KOPT-K1 (cell line): Measurements from ENCODE around the gene SMS.

Experiments used
- H3K27ac ChIP-seq: fragments of 200-600 bp; sonication (generic); 2 replicates; pipeline ENCODE4 v1.5.1; 2016; ENCODE audit warnings: antibody characterized with exemption, mild to moderate bottlenecking, low read depth, low read length; ENCODE audit not compliant: poor library complexity, severe bottlenecking
- H3K36me3 ChIP-seq: fragments of 200-600 bp; sonication (generic); 2 replicates; pipeline ENCODE4 v1.5.1; 2017; ENCODE audit warnings: antibody characterized with exemption, mild to moderate bottlenecking, low read length, moderate library complexity; ENCODE audit not compliant: insufficient read depth
- H3K9me3 ChIP-seq: fragments of 200-600 bp; sonication (generic); 2 replicates; pipeline ENCODE4 v1.5.1; 2017; ENCODE audit warnings: antibody characterized with exemption, low read length, mild to moderate bottlenecking; ENCODE audit not compliant: insufficient read depth, poor library complexity, severe bottlenecking

The SMS gene

DNA sequence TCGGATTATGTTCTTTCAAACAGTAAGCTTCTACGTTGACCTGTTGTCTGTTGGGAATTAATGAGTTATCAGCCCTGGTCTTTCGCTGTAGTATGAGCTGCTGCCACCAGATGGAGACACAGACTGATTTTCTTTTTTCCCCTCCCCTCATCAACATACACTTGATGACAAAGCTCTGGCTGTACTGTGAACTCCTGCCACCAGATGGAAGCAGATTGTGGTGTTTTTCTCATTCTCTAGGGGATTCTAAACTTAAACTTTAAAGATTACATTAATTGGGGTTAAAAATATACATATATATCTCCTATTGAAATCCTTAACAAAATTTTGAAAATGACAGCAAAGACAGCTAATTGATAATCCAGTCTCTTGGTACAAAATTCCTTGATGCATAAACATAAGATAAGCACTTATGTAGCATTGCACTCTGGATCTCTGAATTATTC lies 44.8 kb downstream of the SMS start:
- no peaks in the 10 kb centered on the region for H3K9me3 ChIP-seq
- peaks cover 60% of the 10 kb centered on the region for H3K36me3 ChIP-seq
- no peak overlapping the region for H3K27ac ChIP-seq

DNA sequence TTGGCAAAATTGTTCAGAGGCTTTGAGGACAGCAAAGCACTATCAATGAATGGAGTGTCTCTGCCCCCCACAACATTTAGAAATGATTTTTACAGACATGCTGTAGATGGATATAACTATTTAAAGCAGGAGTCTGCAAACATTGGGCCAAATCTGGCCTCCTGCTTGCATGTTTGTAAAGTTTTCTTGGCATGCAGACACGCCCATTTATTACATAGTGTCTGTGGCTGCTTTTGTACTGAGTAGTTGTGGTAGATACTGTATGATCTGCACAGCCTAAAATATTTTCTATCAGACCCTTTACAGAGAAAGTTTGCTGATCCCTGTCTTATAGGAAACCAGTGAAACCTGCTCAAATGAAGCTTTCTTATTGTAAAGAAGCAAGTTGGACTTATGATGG lies 46.1 kb downstream of the SMS start:
- H3K27ac ChIP-seq, result no peak overlapping the region
- H3K9me3 ChIP-seq, result no peaks in the 10 kb centered on the region
- H3K36me3 ChIP-seq, result peaks cover 66% of the 10 kb centered on the region

DNA sequence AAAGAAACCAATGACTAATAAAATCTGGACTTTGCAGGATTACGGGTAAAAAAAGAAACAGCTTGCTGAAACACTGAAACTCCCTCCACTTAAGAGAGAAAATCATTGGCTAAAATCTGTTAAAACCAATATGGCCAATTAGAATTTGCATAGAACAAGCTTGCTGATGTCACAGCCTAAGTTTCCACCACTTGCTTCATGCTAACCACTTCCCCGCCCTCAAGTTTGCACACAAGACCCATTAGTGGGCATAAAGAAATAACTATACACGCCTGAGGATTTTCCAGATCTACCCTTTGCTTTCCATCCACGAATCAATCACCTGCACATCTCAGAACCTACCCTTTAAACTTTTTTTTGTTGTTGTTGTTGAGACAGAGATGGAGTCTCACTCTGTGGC lies 48.9 kb downstream of the SMS start:
- Histone ChIP-seq H3K36me3 (peaks cover 85% of the 10 kb centered on the region), H3K9me3 (no peaks in the 10 kb centered on the region), H3K27ac (no peak overlapping the region)

DNA sequence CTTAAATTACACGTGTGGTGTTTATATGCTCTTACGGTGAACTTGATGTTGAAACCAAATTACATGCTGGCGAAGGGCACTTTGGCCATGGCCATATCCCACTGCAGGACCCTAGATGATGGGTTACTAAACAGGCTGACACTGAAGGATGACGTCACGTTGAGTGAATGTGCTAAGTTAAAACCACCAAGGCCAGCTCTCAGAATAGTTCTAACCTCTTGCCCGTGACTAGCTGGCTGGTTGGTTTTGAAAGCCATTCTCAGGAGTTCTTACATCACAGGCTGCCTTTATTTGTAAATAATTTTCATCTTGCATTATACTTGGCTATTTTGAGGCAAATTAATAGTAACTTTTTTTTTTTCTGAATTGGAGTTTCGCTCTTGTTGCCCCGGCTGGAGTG lies 50.3 kb downstream of the SMS start:
- Histone ChIP-seq H3K9me3 (no peaks in the 10 kb centered on the region), H3K27ac (no peak overlapping the region), H3K36me3 (peaks cover 72% of the 10 kb centered on the region)

DNA sequence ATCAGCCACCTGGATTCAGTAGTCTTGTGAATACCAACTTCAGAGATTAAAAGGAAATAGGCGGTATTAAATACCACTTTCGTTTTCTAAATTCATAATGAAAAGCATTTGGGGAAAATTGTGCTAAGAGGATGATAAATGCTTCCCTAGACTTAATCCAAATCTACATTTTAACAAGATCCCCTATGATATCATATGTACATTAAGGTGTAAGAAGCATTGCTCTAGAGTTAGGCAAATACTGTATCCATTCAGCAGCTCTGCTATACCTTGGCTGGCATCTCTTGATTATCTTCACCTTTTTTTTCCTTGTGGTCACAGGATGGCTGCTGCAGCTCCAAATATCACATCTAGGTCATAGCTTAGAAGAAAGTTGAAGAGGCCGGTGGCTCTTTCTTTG lies 51.0 kb downstream of the SMS start:
- Histone ChIP-seq H3K9me3 (no peaks in the 10 kb centered on the region), H3K27ac (no peak overlapping the region), H3K36me3 (peaks cover 67% of the 10 kb centered on the region)

DNA sequence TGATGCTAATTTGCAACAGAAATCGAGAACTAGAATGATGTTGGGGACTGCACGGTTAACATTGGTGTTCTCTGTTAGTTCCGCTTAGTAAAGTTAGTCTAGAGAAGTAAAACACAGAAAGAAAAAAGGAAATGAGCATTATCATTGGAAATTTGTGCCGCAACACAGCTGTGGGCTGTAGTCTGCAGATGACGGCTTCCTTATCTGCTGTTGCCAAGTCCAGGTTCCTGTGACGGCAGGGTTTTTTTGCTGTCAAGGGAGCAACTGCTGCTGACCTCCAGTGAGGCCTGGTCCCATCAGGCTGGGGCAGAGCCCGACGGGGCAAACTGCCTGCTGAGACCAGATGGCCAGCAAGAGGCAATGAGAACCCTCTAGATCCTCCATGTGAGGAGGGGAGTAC lies 52.8 kb downstream of the SMS start:
- Histone ChIP-seq H3K36me3 (peaks cover 52% of the 10 kb centered on the region), H3K27ac (no peak overlapping the region), H3K9me3 (no peaks in the 10 kb centered on the region)

DNA sequence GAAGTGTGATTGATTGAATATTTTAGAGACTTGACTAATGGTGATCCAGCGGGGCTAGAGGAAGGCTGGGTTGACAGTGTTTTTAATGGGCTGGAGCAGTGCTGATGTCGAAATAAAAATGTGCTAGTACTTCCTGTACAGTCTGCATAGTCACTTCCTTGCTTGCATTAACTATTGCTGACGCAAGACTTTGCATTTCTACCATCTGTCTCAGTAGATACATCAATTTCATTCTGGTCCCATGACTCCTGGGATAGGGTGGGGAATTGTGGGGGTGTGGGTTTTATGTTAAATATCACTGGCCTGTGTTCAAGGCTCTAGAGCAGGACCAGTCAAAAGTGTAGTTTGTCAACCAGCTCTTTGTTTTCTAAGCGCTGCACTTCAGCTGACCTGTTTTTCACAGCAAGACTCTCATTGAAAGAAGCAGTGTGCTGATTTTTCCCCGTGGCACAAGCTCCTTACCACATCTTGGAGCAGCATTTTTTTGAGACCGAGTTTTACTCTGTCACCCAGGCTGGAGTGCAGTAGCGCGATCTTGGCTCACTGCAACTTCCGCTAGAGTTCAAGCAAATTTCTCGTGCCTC lies 56.5 kb downstream of the SMS start:
- Histone ChIP-seq H3K9me3 (no peaks in the 10 kb centered on the region), H3K27ac (no peak overlapping the region), H3K36me3 (peaks cover 21% of the 10 kb centered on the region)

DNA sequence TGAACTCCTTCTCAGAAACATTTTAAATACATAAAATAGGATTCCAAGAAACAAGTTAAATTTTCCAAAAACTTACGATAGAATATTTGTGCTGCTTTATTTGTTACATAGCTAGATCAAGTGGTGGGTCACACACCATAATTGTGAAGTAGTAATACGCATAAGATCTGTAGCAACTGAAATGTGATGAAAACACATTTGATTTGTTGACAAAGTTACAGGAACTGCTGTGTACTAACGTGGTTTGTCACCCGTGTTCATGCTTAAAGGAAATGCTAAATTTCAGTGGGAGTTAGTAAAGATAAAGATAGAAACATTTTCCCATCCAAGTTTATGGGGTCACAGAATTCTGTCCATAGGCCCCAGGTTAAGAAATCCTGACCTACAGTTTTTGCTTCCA lies 57.5 kb downstream of the SMS start:
- no peaks in the 10 kb centered on the region for H3K9me3 ChIP-seq
- peaks cover 11% of the 10 kb centered on the region; the same call in 1 of the 2 replicates for H3K36me3 ChIP-seq
- H3K27ac ChIP-seq, result no peak overlapping the region

DNA sequence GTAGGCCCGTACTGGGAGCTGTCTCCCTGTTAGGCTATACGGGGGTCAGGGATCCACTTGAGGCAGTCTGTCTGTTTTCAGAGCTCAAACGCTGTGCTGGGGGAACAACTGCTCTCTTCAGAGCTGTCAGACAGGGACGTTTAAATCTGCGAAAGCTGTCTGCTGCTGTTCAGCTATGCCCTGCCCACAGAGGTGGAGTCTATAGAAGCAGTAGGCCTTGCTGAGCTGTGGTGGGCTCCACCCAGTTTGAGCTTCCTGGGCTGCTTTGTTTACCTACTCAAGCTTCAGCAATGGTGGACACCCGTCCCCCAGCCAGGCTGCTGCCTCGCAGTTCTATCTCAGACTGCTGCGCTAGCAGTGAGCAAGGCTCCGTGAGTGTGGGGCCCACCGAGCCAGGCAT lies 64.4 kb downstream of the SMS start:
- H3K36me3 ChIP-seq, result peaks cover 16% of the 10 kb centered on the region; the same call in 1 of the 2 replicates
- H3K9me3 ChIP-seq, result no peaks in the 10 kb centered on the region
- no peak overlapping the region for H3K27ac ChIP-seq

DNA sequence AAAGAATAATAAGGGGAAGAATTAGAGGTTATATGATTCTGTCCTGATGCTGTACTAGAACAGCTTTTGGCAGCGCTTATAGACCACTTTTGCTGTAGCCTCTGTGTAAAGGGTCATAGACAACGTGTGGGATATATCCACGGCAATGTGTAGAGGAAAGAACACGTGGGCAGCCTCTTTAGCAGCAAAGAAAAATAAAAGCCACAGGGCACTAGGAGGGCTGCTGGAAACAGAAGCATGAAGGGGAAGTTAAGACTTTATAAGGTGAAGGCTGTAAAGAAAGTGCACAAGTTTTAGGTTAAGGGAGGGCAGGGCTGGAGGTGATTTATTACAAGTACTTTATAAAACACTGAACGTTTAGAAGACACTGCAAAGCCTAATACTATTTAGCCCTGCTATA lies 71.5 kb downstream of the SMS start:
- Histone ChIP-seq H3K27ac (no peak overlapping the region), H3K9me3 (no peaks in the 10 kb centered on the region), H3K36me3 (no peaks in the 10 kb centered on the region; the same call in 1 of the 2 replicates)

DNA sequence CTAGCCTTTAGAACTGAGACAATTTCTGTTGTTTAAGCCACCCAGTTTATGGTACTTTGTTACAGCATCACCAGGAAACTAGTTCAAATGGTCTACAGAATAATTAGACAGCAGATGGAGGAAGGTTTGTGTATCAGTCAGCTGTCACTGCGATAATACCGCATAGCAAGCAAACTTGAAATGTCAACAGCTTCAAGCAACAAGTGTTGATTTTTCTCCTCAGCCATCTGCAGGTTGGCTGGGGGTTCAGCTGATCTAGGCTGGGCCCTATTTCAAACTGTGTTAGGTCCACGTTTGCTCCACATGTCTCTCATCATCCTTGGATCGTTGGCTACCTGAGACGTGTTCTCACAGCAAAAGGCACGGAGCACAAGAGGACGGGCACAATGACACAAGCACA lies 72.4 kb downstream of the SMS start:
- H3K36me3 ChIP-seq, result no peaks in the 10 kb centered on the region
- no peaks in the 10 kb centered on the region for H3K9me3 ChIP-seq
- H3K27ac ChIP-seq, result no peak overlapping the region

DNA sequence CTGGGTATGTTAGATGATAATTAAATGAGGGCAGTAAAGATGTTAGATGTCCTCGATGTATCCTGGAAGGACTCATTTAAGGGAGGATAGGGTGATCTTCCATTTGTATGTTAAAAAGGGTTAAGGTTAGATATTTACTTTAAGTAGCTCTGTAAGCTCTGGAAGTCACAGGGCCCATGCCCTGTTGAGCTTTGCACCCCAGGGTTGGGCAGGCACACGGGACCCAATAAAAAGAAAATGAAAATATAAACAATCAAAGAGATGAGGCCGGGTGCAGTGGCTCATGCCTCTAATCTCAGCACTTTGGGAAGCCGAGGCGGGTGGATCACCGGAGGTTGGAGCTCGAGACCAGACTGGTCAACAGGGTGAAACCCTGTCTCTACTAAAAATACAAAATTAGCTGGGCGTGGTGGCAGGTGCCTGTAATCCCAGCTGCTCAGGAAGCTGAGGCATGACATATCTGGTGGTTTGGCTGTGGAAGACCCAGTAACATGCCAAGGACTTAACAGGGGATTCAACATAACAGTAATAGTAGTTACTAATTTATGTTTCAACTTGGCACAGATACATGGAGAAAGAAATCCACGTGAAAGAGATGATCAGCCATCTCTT lies 74.7 kb downstream of the SMS start:
- Histone ChIP-seq H3K9me3 (no peaks in the 10 kb centered on the region), H3K27ac (no peak overlapping the region), H3K36me3 (no peaks in the 10 kb centered on the region)

DNA sequence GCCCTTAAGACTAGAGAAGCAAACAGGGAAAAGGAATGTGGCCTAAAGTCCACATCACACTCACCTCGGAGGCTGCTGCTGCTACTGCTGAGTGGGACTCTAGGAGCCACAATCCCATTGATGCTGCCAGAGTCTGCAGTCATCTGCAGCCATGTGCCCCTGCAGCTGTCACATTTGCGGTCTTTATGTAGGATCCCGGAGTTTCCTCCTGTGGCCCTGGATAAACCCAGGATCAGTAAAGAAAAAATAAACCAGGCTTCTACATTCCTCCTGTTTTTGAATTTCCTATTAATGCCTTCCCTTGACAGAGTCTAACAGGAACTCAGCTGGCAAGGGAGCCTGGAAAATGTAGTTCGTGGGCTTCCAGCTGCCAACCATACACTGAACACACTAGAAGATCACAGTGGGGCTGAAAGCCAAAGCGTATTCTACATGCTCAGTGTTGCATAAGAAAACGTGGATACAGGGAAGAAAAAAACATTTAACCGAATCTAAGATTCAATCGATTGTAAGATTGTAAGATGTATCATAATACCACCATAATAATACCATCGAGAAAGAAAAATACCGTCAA lies 81.3 kb downstream of the SMS start:
- no peak overlapping the region for H3K27ac ChIP-seq
- no peaks in the 10 kb centered on the region for H3K9me3 ChIP-seq
- H3K36me3 ChIP-seq, result no peaks in the 10 kb centered on the region

DNA sequence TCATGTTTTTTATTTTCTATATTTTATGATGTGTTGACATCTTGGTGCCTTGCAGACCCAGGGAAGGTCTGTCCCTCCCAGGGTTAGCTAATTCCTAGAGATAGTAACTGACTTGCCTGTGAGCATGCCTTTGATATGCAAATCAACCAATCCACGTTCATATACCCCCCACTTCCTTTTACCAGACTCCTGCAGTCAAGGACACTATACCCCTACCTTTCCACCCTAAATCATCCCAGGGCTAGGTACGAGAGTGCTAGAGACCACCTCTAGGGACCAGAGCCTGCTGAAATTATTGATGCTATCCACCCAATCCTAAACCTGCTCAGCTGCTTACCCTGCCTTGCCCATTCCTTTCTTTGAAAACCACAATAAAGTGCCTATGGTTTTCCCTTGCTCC lies 84.1 kb downstream of the SMS start:
- H3K27ac ChIP-seq, result no peak overlapping the region
- H3K9me3 ChIP-seq, result no peaks in the 10 kb centered on the region
- no peaks in the 10 kb centered on the region for H3K36me3 ChIP-seq

DNA sequence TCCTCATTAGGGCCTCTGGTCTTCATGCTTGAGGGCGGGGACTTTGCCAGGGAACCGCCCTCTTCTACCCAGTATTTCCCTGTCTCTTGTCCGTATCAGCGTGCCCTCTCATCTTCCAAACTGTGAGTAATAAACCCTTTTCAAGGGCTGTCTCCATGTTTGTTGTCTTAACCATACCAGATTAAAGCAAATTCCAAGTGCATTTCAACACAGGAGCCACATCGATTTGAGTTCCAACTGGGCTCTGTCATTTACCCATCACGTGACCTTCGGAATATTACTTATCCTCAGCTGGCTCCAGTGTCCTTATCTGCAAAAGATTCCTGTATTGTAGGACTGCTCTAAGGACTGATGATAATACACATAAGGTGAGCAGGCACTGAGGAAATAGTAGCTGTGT lies 85.2 kb downstream of the SMS start:
- no peak overlapping the region for H3K27ac ChIP-seq
- no peaks in the 10 kb centered on the region for H3K36me3 ChIP-seq
- H3K9me3 ChIP-seq, result no peaks in the 10 kb centered on the region

DNA sequence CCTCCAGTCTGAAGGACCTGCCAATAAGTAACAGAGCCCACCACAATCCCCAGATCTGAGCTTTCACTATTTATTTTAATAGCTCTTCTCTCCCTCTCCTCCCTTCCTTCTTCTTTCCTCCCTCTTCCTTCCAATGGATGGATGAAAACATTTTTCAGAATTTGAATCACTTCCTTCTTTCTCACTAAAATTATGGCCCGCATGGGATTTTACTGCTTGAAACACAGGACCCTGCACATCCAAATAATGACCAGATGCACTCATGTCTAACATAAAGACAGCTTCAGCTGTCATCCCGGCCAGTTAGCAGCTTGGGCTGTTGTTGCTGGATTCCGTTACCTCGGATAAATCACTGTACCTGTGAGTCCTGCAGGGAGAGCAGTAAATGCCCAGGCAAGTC lies 86.2 kb downstream of the SMS start:
- Histone ChIP-seq H3K9me3 (no peaks in the 10 kb centered on the region), H3K36me3 (no peaks in the 10 kb centered on the region), H3K27ac (no peak overlapping the region)
